Measurements from ENCODE around the gene ZNF438.

GRCh38 chr10:30985512-30985911, 46.2 kb downstream of the ZNF438 start:
- TF ChIP-seq PHF8 (conservative IDR thresholded peaks at IDR 0.05; ENCODE audit: low read depth, low read length) (no peak), POLR2A (IDR thresholded peaks at IDR 0.05; ENCODE audit: control extremely low read depth in 1 of 2, low read depth in 2 of 2, low read length in 2 of 2) (no peak), TAF1 (IDR thresholded peaks at IDR 0.05; ENCODE audit: low read depth, low read length) (no peak), CTCF (IDR thresholded peaks at IDR 0.05; ENCODE audit: control extremely low read depth in 1 of 3, insufficient read depth in 1 of 3, low read depth in 1 of 3, low read length in 3 of 3) (no peak), SP1 (IDR thresholded peaks at IDR 0.05; ENCODE audit: low read depth, low read length) (no peak), EP300 (IDR thresholded peaks at IDR 0.05; ENCODE audit: borderline replicate concordance in 1 of 2, low read depth in 2 of 2, low read length in 2 of 2) (no peak), GABPA (IDR thresholded peaks at IDR 0.05; ENCODE audit: borderline replicate concordance, insufficient read depth, low read length) (no peak), EZH2 (IDR thresholded peaks at IDR 0.05; ENCODE audit: low read depth, low read length, severe bottlenecking) (no peak), RXRA (IDR thresholded peaks at IDR 0.05; ENCODE audit: insufficient read depth, low read depth, low read length) (no peak), BRCA1 (IDR thresholded peaks at IDR 0.05; ENCODE audit: low read depth, low read length) (no peak), ASH2L (IDR thresholded peaks at IDR 0.05; ENCODE audit: low read length) (no peak), MAFK (IDR thresholded peaks at IDR 0.05; ENCODE audit: low read depth, low read length) (no peak)
